GM12874 (cell line): ENCODE results near the gene SLC19A1.

Source experiments
- TF ChIP-seq, protein P1 (sequence below): IDR thresholded peaks from 2 replicates; pipeline ENCODE4 v1.5.1; 2011; ENCODE audit warnings: low read depth, mild to moderate bottlenecking, control low read depth, low read length, moderate library complexity; ENCODE audit not compliant: insufficient read depth

The SLC19A1 gene

GRCh38 chr21:45504516-45505415 is 37.5 kb downstream of the SLC19A1 start:
- TF ChIP-seq, protein P1, sequence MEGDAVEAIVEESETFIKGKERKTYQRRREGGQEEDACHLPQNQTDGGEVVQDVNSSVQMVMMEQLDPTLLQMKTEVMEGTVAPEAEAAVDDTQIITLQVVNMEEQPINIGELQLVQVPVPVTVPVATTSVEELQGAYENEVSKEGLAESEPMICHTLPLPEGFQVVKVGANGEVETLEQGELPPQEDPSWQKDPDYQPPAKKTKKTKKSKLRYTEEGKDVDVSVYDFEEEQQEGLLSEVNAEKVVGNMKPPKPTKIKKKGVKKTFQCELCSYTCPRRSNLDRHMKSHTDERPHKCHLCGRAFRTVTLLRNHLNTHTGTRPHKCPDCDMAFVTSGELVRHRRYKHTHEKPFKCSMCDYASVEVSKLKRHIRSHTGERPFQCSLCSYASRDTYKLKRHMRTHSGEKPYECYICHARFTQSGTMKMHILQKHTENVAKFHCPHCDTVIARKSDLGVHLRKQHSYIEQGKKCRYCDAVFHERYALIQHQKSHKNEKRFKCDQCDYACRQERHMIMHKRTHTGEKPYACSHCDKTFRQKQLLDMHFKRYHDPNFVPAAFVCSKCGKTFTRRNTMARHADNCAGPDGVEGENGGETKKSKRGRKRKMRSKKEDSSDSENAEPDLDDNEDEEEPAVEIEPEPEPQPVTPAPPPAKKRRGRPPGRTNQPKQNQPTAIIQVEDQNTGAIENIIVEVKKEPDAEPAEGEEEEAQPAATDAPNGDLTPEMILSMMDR, result no peak

DNA sequence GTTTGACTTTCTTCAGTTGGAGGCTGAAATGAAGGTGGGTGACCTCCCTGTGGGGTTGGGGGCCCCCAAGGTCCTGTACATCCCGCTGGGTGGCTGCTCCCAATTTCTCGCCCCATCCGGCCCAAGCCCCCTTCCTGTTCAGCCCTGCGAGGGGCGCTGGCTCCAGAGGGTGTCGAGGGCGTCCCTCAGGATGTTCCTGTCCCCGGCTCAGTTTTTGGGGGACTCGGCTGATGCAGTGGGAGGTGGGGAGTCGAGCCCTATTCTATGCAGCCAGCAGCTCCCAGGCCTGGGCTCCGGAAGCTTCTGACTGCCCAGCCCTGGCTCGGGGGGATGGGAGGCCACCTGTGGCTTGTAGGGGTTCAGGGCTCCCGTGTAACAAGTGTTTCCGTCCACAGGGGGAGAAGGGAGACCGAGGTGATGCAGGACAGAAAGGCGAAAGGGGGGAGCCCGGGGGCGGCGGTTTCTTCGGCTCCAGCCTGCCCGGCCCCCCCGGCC is 38.2 kb downstream of the SLC19A1 start:
- TF ChIP-seq, protein P1, result no peak

DNA sequence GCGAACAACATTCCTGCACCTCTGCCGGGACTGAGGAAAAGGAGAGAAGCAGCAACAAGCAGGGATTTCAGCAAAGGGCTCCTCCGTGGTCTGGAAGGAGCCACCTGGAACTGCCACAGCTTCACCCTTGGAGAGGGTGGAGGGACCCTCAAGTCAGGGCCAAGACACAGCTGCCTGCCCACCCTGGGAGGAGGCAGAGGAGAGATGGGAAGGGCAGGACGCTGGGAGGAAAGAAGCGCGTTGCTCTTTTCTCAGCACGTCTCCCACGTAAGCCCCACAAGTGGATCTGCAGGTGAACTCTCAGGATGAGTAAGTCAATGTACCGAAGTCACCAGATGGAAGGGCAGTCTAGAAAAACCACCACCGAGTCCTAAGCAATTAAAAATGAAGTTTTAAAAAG is 39.6 kb downstream of the SLC19A1 start:
- TF ChIP-seq, protein P1, result no peak

- TF ChIP-seq, protein P1, result no peak
These were observed 40.3 kb downstream of the SLC19A1 start for GRCh38 chr21:45502006-45502345.

GRCh38 chr21:45499970-45500577 is 42.2 kb downstream of the SLC19A1 start:
- TF ChIP-seq, protein P1, result no peak

- TF ChIP-seq, protein P1, result no peak
These were observed 43.0 kb downstream of the SLC19A1 start for GRCh38 chr21:45499201-45499750.

GRCh38 chr21:45498646-45499000 is 43.6 kb downstream of the SLC19A1 start:
- TF ChIP-seq, protein P1, result no peak
